HG02870 (cell line): Measurements from ENCODE around the gene IL17RE.
A peak's percentile ranks its signal among the peaks of the same experiment; 100 is the strongest.

ENCODE experiments used
- ATAC-seq: cut with Tn5 transposase; IDR thresholded peaks from one replicate; pipeline ENCODE4 v1.9.1; 2021; ENCODE audit warnings: mild to moderate bottlenecking, moderate library complexity; ENCODE audit not compliant: unreplicated experiment

IL17RE gene

DNA sequence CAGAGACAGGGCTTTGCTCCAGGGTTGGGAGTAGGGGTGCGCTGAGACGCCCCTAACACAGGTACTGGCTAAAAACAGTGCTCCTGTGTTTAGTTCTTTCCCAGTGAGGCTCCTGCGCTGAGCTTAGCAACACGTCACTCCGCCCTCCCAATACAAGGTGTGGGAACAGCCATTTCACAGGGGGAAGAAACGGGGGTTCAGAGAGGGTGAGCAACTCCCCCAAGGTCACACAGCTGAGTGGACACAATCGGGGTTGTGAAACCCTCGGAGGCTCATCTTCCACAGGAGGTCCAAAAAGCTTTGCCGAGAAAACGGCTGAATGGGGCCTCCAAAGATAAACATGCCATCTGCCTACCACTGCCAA lies 48.9 kb downstream of the IL17RE start:
- peak; percentile 8 for ATAC-seq

DNA sequence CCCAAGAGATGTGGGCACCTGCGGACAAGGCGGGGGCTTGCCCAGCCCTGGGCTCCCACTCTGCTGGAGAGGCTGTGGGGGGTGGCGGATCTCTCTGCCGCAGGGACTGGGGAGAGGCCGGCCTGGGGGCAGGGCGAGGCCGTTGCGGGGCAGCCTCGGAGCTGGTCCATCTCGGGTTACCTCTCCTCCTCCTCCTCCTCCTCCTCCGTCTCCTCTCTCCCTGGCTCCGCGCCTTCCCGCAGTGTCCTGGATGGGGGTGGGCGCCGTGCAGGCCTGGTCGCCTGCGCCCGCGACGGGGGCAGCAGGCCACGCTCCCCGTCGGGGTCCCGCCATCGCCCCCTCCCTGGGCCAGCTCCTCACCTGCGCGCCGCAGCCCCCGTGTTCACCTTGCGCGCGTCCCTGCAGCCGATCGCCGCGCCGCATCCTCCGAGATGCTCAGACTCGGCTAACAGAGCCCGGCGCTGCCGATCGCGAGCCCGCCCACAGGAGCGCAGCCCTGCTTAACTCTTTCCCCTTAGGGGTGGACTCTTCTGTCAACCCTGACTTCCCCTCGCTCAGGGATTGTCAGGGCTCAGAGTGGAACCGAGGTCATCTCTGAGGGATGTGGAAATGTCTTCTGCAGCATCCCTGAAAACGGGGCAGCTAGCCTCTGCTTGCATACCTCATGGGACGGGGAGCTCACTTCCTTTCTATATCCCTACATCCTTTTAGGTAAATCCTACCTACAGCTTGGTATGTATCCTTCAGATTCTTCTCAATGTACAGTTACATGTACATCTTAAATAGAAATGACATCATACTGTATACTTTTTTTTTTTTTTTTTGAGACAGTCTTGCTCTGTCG lies 49.5 kb downstream of the IL17RE start, which contains the start of gene PRRT3:
Gene PRRT3, minus strand, starts transcription at position 447 of the 844 bp plus-strand sequence. CDS start 2,293 bp downstream, outside the sequence.
- peak; percentile 62 for ATAC-seq

DNA sequence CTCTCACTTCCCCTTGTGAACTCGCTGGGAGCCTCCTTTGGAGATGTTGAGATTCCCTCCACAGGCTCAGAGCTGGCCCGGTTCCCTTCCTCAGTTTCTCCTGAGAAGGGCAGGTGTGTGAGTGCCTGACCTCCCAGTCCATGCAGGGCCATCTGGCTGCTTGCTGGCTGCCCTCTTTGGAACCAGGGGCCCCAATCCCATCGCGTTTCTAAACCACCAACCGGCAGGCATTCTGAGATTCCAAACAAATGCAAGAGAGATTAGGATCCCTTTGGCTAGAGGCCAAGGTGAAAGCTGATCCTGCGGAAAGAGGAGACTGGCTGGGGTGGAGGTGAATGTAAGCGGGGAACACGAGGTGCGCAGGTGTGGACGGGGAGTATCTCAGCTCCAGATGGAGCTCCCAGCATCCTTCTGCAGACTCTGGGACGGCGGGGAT lies 52.4 kb downstream of the IL17RE start:
- no peak for ATAC-seq

DNA sequence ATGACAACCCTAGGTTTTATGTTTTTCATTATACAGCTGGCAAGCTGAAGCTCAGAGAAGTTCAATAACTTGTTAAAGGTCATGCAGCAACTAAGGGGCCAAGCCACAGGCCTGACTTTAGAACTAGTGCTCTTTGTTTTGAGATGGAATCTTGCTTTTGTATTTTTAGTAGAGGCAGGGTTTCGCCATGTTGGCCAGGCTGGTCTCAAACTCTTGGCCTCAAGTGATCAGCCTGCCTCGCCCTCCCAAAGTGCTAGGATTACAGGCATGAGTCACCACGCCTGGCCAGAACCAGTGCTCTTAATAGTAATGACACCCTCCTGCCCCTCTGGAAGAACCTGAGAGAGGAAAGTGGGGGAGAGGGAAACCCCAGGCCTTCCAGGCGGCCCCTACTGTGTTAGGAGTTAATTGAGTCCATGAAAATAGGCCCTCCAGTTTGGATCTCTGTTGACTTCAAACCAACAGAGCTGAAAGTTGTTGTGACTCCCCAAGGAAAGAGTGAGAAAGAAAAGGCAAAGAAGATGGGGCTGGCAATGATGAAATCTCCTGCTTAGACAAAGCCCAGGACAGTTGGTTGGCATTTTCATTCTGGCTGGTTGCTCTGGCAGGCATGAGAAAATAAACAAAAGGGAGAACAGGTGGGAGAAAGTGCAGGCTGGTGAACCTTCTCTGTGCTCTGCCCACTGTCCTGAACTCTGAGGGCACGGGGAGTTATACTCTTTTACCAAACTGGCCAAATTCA lies 53.1 kb downstream of the IL17RE start:
- ATAC-seq, result no peak

DNA sequence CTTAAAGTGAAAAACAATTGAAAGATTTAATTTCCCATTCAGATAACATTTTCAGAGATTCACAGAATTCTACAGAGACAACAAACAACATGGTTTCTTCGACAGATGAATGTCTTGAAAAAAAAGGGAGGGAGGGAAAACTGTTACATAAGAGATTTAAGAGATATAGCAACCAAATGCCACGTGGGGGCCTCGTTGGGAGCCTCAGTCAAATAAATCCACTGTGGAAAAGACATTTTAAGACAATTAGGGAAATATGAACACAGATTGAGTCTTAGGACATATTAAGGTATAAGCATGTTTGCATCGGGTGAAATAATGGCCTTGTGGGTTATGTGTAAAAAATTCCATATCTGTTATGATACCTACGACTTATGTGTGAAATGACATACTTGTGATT lies 54.6 kb downstream of the IL17RE start:
- no peak for ATAC-seq

DNA sequence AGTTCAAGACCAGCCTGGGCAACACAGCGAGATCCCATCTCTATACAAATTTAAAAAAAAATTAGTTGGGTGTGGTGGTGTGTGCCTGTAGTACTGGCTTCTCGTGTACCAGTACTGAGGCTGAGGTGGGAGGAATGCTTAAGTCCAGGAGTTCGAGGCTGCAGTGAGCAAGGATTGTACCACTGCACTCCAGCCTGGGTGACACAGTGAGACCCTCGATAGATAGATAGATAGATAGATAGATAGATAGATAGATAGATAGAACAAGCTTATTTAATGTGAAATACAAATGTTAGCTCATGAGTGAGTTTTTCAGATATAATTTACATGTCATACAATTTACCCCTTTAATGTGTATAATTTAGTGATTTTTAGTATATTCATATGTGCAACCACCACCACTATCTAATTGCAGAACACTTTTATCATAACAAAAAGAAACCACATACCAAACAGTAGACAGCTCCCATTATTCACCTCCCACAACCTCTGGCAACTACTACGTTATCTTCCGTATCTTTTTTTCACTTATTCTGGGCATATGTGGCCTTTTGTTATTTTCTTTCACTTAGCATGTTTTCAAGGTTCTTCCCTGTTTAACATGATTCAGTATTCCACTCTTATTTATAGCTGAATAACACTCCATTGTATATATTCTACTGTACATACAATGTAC lies 62.7 kb downstream of the IL17RE start:
- no peak for ATAC-seq
